ENCODE results near the gene CFAP52.

CFAP52 gene

GRCh38 chr17:9541718-9542117, 34.7 kb upstream of the CFAP52 start:
- Histone ChIP-seq H3K36me3 (ENCODE audit: low read length) (no peaks in the 10 kb centered on the region), H3K4me2 (ENCODE audit: low read depth, low read length, poor library complexity, severe bottlenecking) (no peak overlapping the region)

GRCh38 chr17:9544221-9544620, 32.2 kb upstream of the CFAP52 start:
- H3K4me2 ChIP-seq (ENCODE audit: low read depth, low read length, poor library complexity, severe bottlenecking), result no peak overlapping the region
- H3K9me2 ChIP-seq (replicated peaks; ENCODE audit: insufficient read depth, low read length), result no peaks in the 10 kb centered on the region
- no peaks in the 10 kb centered on the region for H4K20me1 ChIP-seq (ENCODE audit: low read depth, low read length)
- no peaks in the 10 kb centered on the region for H3K9me3 ChIP-seq (ENCODE audit: insufficient read depth, low read length)
- no peaks in the 10 kb centered on the region for H3F3A ChIP-seq (ENCODE audit: insufficient read depth)
- no peaks in the 10 kb centered on the region for H3K36me3 ChIP-seq (ENCODE audit: low read length)
- no peak overlapping the region for H3K9ac ChIP-seq (ENCODE audit: low read length)
- no peak overlapping the region for H2AFZ ChIP-seq (ENCODE audit: low read depth, low read length, severe bottlenecking)
- no peak overlapping the region for H3K4me3 ChIP-seq (ENCODE audit: insufficient read depth, low read length, poor library complexity, severe bottlenecking)
- no peaks in the 10 kb centered on the region for H3K27me3 ChIP-seq (ENCODE audit: low read length)
- H3K79me2 ChIP-seq (ENCODE audit: insufficient read depth, low read length), result no peaks in the 10 kb centered on the region
- no peak overlapping the region for H3K27ac ChIP-seq (ENCODE audit: low read depth, low read length)
- TF ChIP-seq CTCF (IDR thresholded peaks at IDR 0.05; ENCODE audit: insufficient read depth, low read length, poor library complexity, severe bottlenecking) (no peak), EZH2phosphoT487 (conservative IDR thresholded peaks at IDR 0.05; ENCODE audit: low read length) (no peak)

More at GRCh38 chr17:9541718-9542117, 34.7 kb upstream of the CFAP52 start:
- Histone ChIP-seq H2AFZ (ENCODE audit: low read depth, low read length, severe bottlenecking) (no peak overlapping the region), H3K4me3 (ENCODE audit: insufficient read depth, low read length, poor library complexity, severe bottlenecking) (no peak overlapping the region), H4K20me1 (ENCODE audit: low read depth, low read length) (no peaks in the 10 kb centered on the region), H3K79me2 (ENCODE audit: insufficient read depth, low read length) (no peaks in the 10 kb centered on the region), H3F3A (ENCODE audit: insufficient read depth) (no peaks in the 10 kb centered on the region), H3K27me3 (ENCODE audit: low read length) (no peaks in the 10 kb centered on the region), H3K27ac (ENCODE audit: low read depth, low read length) (no peak overlapping the region), H3K9me2 (replicated peaks; ENCODE audit: insufficient read depth, low read length) (no peaks in the 10 kb centered on the region), H3K9ac (ENCODE audit: low read length) (no peak overlapping the region), H3K9me3 (ENCODE audit: insufficient read depth, low read length) (no peaks in the 10 kb centered on the region)
- TF ChIP-seq CTCF (IDR thresholded peaks at IDR 0.05; ENCODE audit: insufficient read depth, low read length, poor library complexity, severe bottlenecking) (no peak), EZH2phosphoT487 (conservative IDR thresholded peaks at IDR 0.05; ENCODE audit: low read length) (no peak)

- H3K27ac ChIP-seq (ENCODE audit: low read depth, low read length), result no peak overlapping the region
- no peaks in the 10 kb centered on the region for H3K36me3 ChIP-seq (ENCODE audit: low read length)
- H3K27me3 ChIP-seq (ENCODE audit: low read length), result no peaks in the 10 kb centered on the region
- H3K4me3 ChIP-seq (ENCODE audit: insufficient read depth, low read length, poor library complexity, severe bottlenecking), result no peak overlapping the region
- H3F3A ChIP-seq (ENCODE audit: insufficient read depth), result no peaks in the 10 kb centered on the region
- no peak overlapping the region for H3K4me2 ChIP-seq (ENCODE audit: low read depth, low read length, poor library complexity, severe bottlenecking)
- no peak overlapping the region for H2AFZ ChIP-seq (ENCODE audit: low read depth, low read length, severe bottlenecking)
- no peaks in the 10 kb centered on the region for H3K9me3 ChIP-seq (ENCODE audit: insufficient read depth, low read length)
- no peaks in the 10 kb centered on the region for H3K79me2 ChIP-seq (ENCODE audit: insufficient read depth, low read length)
- no peak overlapping the region for H3K9ac ChIP-seq (ENCODE audit: low read length)
- TF ChIP-seq EZH2phosphoT487 (conservative IDR thresholded peaks at IDR 0.05; ENCODE audit: low read length), result no peak
- TF ChIP-seq CTCF (IDR thresholded peaks at IDR 0.05; ENCODE audit: insufficient read depth, low read length, poor library complexity, severe bottlenecking), result no peak
- H4K20me1 ChIP-seq (ENCODE audit: low read depth, low read length), result no peaks in the 10 kb centered on the region
- no peaks in the 10 kb centered on the region for H3K9me2 ChIP-seq (replicated peaks; ENCODE audit: insufficient read depth, low read length)
Observed at GRCh38 chr17:9549215-9549614, 27.2 kb upstream of the CFAP52 start.
